Measurements from ENCODE around the gene HJURP. TPM values are rescaled to one million over a fixed set of nuclear protein-coding genes. Genes with fewer than 3 reads are reported as not detected.

HJURP gene
- polyA plus RNA-seq, 3 donors, result not detected

- intact Hi-C loops (cut with micrococcal nuclease), result no loop called here
These were observed 32.1 kb downstream of the HJURP start for GRCh38 chr2:233822101-233822771.

GRCh38 chr2:233821709-233822100, 32.6 kb downstream of the HJURP start:
- no peaks in the 10 kb centered on the region for H3K27me3 ChIP-seq (ENCODE audit: control insufficient read depth in 2 of 2, insufficient read depth in 2 of 2, low read length in 2 of 2)
- H3K9ac ChIP-seq (ENCODE audit: insufficient read depth, low read length, poor library complexity, severe bottlenecking), result no peak overlapping the region
- peaks cover 4 to 8% of the 10 kb centered on the region in 2 donors for H3K4me1 ChIP-seq (ENCODE audit: control insufficient read depth in 1 of 2, insufficient read depth in 2 of 2, low read length in 2 of 2)
- no peak for TF ChIP-seq CTCF (IDR thresholded peaks at IDR 0.05)
- no peak overlapping the region for H3K4me3 Mint-ChIP-seq
- H3K4me3 ChIP-seq (replicated peaks in 1 of 3; ENCODE audit: low read depth in 2 of 3, low read length in 3 of 3), result no peak overlapping the region
- no peaks in the 10 kb centered on the region for H3K9me3 ChIP-seq (replicated peaks in 1 of 2; ENCODE audit: control insufficient read depth in 1 of 2, insufficient read depth in 1 of 2, low read length in 2 of 2)
- H3K27ac Mint-ChIP-seq, result no peak overlapping the region
- no peaks in the 10 kb centered on the region for H3K79me2 ChIP-seq (ENCODE audit: insufficient read depth, low read length)
- H3K4me1 Mint-ChIP-seq, result peaks cover 7% of the 10 kb centered on the region
- no peaks in the 10 kb centered on the region for H3K36me3 ChIP-seq (replicated peaks in 1 of 2; ENCODE audit: control insufficient read depth in 1 of 2, insufficient read depth in 2 of 2, low read length in 2 of 2)
- 100% methylated on average over 3 of the region's 8 CpGs for WGBS (ENCODE audit: insufficient coverage)
- H3K27me3 Mint-ChIP-seq (ENCODE audit: low read depth in 3 of 3), result peaks cover 3 to 6% (median 3%) of the 10 kb centered on the region in 3 donors
- H3K9me3 Mint-ChIP-seq, result peaks cover 0 to 6% (median 0%) of the 10 kb centered on the region in 7 donors
- H3K36me3 Mint-ChIP-seq, result no peaks in the 10 kb centered on the region
- intact Hi-C loops (cut with micrococcal nuclease), result no loop called here
- H2AFZ ChIP-seq (ENCODE audit: insufficient read depth, low read depth, low read length, poor library complexity, severe bottlenecking), result no peak overlapping the region
- no peaks in the 10 kb centered on the region for H4K20me1 ChIP-seq (ENCODE audit: insufficient read depth, low read length)
- H3K4me2 ChIP-seq (replicated peaks; ENCODE audit: extremely low read depth, low read length, poor library complexity, severe bottlenecking), result no peak overlapping the region
- DNase-seq, result no peak
- H3K27ac ChIP-seq (ENCODE audit: low read depth in 1 of 2, low read length in 2 of 2), result no peak overlapping the region

More at GRCh38 chr2:233822101-233822771, 32.1 kb downstream of the HJURP start:
- no peak overlapping the region for H3K27ac ChIP-seq (ENCODE audit: low read depth in 1 of 2, low read length in 2 of 2)
- peaks cover 4 to 8% of the 10 kb centered on the region in 2 donors for H3K4me1 ChIP-seq (ENCODE audit: control insufficient read depth in 1 of 2, insufficient read depth in 2 of 2, low read length in 2 of 2)
- no peak overlapping the region for H2AFZ ChIP-seq (ENCODE audit: insufficient read depth, low read depth, low read length, poor library complexity, severe bottlenecking)
- no peak for DNase-seq
- H3K4me3 ChIP-seq (replicated peaks in 1 of 3; ENCODE audit: low read depth in 2 of 3, low read length in 3 of 3), result no peak overlapping the region
- no peaks in the 10 kb centered on the region for H3K9me3 ChIP-seq (replicated peaks in 1 of 2; ENCODE audit: control insufficient read depth in 1 of 2, insufficient read depth in 1 of 2, low read length in 2 of 2)
- H3K27ac Mint-ChIP-seq, result no peak overlapping the region
- no peak overlapping the region for H3K9ac ChIP-seq (ENCODE audit: insufficient read depth, low read length, poor library complexity, severe bottlenecking)
- H3K36me3 ChIP-seq (replicated peaks in 1 of 2; ENCODE audit: control insufficient read depth in 1 of 2, insufficient read depth in 2 of 2, low read length in 2 of 2), result no peaks in the 10 kb centered on the region
- no peaks in the 10 kb centered on the region for H3K79me2 ChIP-seq (ENCODE audit: insufficient read depth, low read length)
- no peak overlapping the region for H3K4me3 Mint-ChIP-seq
- no peak for TF ChIP-seq CTCF (IDR thresholded peaks at IDR 0.05)
- H3K9me3 Mint-ChIP-seq, result peaks cover 0 to 7% (median 0%) of the 10 kb centered on the region in 7 donors
- 94% methylated on average over 21 of the region's 21 CpGs for WGBS (ENCODE audit: insufficient coverage)
- no peak overlapping the region for H3K4me2 ChIP-seq (replicated peaks; ENCODE audit: extremely low read depth, low read length, poor library complexity, severe bottlenecking)
- peaks cover 3 to 6% (median 4%) of the 10 kb centered on the region in 3 donors for H3K27me3 Mint-ChIP-seq (ENCODE audit: low read depth in 3 of 3)
- H3K36me3 Mint-ChIP-seq, result no peaks in the 10 kb centered on the region
- H3K27me3 ChIP-seq (ENCODE audit: control insufficient read depth in 2 of 2, insufficient read depth in 2 of 2, low read length in 2 of 2), result no peaks in the 10 kb centered on the region
- H4K20me1 ChIP-seq (ENCODE audit: insufficient read depth, low read length), result no peaks in the 10 kb centered on the region
- peaks cover 7% of the 10 kb centered on the region for H3K4me1 Mint-ChIP-seq
